GM23338 (cell line): Measurements from ENCODE around the gene DPP10. TPM values are rescaled to one million over a fixed set of nuclear protein-coding genes. Genes with fewer than 3 reads are reported as not detected.
A peak's percentile ranks its signal among the peaks of the same experiment; 100 is the strongest.

Experiments
- ATAC-seq: fragments of 200-7000 bp; cut with Tn5 transposase; 3 replicates; pipeline ENCODE4 v1.9.1; 2020
- DNase-seq: peaks from one replicate; pipeline ENCODE4 v3.0.0-alpha.2; 2015; ENCODE audit warnings: low spot score
- H2AFZ ChIP-seq: fragments of 200-600 bp; sonication (generic); 2 replicates; pipeline ENCODE4 v1.8.0; 2016; ENCODE audit warnings: antibody characterized with exemption, mild to moderate bottlenecking, moderate library complexity
- H3F3A ChIP-seq: fragments of 200-600 bp; sonication (generic); replicated peaks from 2 replicates; pipeline ENCODE4 v1.8.0; 2017; ENCODE audit warnings: antibody characterized with exemption, mixed run types, low read depth
- H3K27ac ChIP-seq: fragments of 200-600 bp; sonication (generic); 2 replicates; pipeline ENCODE4 v1.6.1; 2016; ENCODE audit warnings: low read depth
- H3K27me3 ChIP-seq: fragments of 200-600 bp; sonication (generic); 2 replicates; pipeline ENCODE4 v1.8.0; 2016; ENCODE audit warnings: mild to moderate bottlenecking, mixed run types, moderate library complexity; ENCODE audit not compliant: insufficient read depth
- H3K36me3 ChIP-seq: fragments of 200-600 bp; sonication (generic); 2 replicates; pipeline ENCODE4 v1.8.0; 2016; ENCODE audit warnings: mild to moderate bottlenecking; ENCODE audit not compliant: insufficient read depth
- H3K4me1 ChIP-seq: fragments of 200-600 bp; sonication (generic); 2 replicates; pipeline ENCODE4 v1.8.0; 2016; ENCODE audit warnings: mild to moderate bottlenecking, moderate library complexity; ENCODE audit not compliant: insufficient read depth
- H3K4me2 ChIP-seq: fragments of 200-600 bp; sonication (generic); 2 replicates; pipeline ENCODE4 v1.7.1; 2017; ENCODE audit warnings: mixed run types
- H3K4me3 ChIP-seq: fragments of 200-600 bp; sonication (generic); 2 replicates; pipeline ENCODE4 v1.6.1; 2016; ENCODE audit warnings: mixed run types
- H3K79me2 ChIP-seq: fragments of 200-600 bp; sonication (generic); replicated peaks from 2 replicates; pipeline ENCODE4 v1.8.0; 2017; ENCODE audit warnings: mild to moderate bottlenecking; ENCODE audit not compliant: insufficient read depth
- H3K9me2 ChIP-seq: fragments of 200-600 bp; sonication (generic); 2 replicates; pipeline ENCODE4 v1.8.0; 2017; ENCODE audit not compliant: insufficient read depth
- H4K20me1 ChIP-seq: fragments of 200-600 bp; sonication (generic); replicated peaks from 2 replicates; pipeline ENCODE4 v1.8.0; 2017; ENCODE audit warnings: mild to moderate bottlenecking; ENCODE audit not compliant: insufficient read depth
- H3K27ac Mint-ChIP-seq: 2 replicates; pipeline ENCODE4 v1.8.0; 2020; ENCODE audit warnings: inconsistent platforms, mild to moderate bottlenecking, moderate library complexity, mixed read lengths
- H3K27me3 Mint-ChIP-seq: 3 replicates; pipeline ENCODE4 v1.8.0; 2022; ENCODE audit warnings: low read depth, mild to moderate bottlenecking, moderate library complexity, mixed read lengths, inconsistent platforms; ENCODE audit not compliant: insufficient read depth, poor library complexity
- H3K36me3 Mint-ChIP-seq: 3 replicates; pipeline ENCODE4 v1.8.0; 2021; ENCODE audit warnings: low read depth, mild to moderate bottlenecking, inconsistent platforms, moderate library complexity, mixed read lengths
- H3K4me1 Mint-ChIP-seq: 3 replicates; pipeline ENCODE4 v1.8.0; 2020; ENCODE audit warnings: mild to moderate bottlenecking, inconsistent platforms, mixed read lengths
- H3K4me3 Mint-ChIP-seq: 3 replicates; pipeline ENCODE4 v1.8.0; 2021; ENCODE audit warnings: moderate library complexity, mild to moderate bottlenecking, inconsistent platforms, mixed read lengths
- H3K9me3 Mint-ChIP-seq: 3 replicates; pipeline ENCODE4 v1.8.0; 2020; ENCODE audit warnings: moderate library complexity, mild to moderate bottlenecking, inconsistent platforms, mixed read lengths
- CREB1 ChIP-seq: fragments of 250-450 bp; sonication (Bioruptor Pico); IDR thresholded peaks from 2 replicates; pipeline ENCODE4 v1.5.0; 2020; ENCODE audit warnings: low read depth, mild to moderate bottlenecking, moderate library complexity
- EZH2 ChIP-seq: fragments of 200-600 bp; sonication (generic); IDR thresholded peaks from one replicate; pipeline ENCODE4 v1.8.0; 2017; ENCODE audit warnings: antibody characterized with exemption, mild to moderate bottlenecking, low read depth; ENCODE audit not compliant: unreplicated experiment
- EZH2phosphoT487 ChIP-seq: fragments of 200-600 bp; sonication (generic); IDR thresholded peaks from one replicate; pipeline ENCODE4 v1.8.1; 2018; ENCODE audit warnings: antibody characterized with exemption; ENCODE audit not compliant: unreplicated experiment
- JUNB ChIP-seq: IDR thresholded peaks from one replicate; pipeline ENCODE4 v1.6.1; 2016; ENCODE audit warnings: antibody characterized with exemption; ENCODE audit not compliant: unreplicated experiment
- NANOG ChIP-seq: IDR thresholded peaks from 2 replicates; pipeline ENCODE4 v1.6.1; 2016; ENCODE audit warnings: antibody characterized with exemption, borderline replicate concordance
- POLR2AphosphoS5 ChIP-seq: IDR thresholded peaks from 2 replicates; pipeline ENCODE4 v1.6.1; 2016; ENCODE audit warnings: antibody characterized with exemption, low read depth
- STAT1 ChIP-seq: IDR thresholded peaks from one replicate; pipeline ENCODE4 v1.6.1; 2016; ENCODE audit warnings: antibody characterized with exemption; ENCODE audit not compliant: unreplicated experiment
- ZNF331 ChIP-seq: fragments of 250-450 bp; sonication (Bioruptor Pico); IDR thresholded peaks from 2 replicates; pipeline ENCODE4 v1.5.0; 2020; ENCODE audit warnings: low read depth, mild to moderate bottlenecking, moderate library complexity
- polyA plus RNA-seq: library from polyadenylated mRNA; unstranded; fragments of >200 nt; fragmentation: Nextera tagmentation; extraction: Ambion mirVana; gene quantifications from 2 replicates; pipeline ENCODE4 v1.2.1, GENCODE V29; 2016
- total RNA-seq: library from RNA; depleted of rRNA; stranded (reverse); fragments of >200 nt; shearing (Covaris generic); gene quantifications from 2 replicates; pipeline ENCODE4 v1.2.3, GENCODE V29; 2014
- TF ChIP-seq, protein P1 (sequence below): IDR thresholded peaks from 2 replicates; pipeline ENCODE4 v1.6.1; 2016; ENCODE audit warnings: antibody characterized with exemption
- TF ChIP-seq, protein P2 (sequence below): IDR thresholded peaks from one replicate; pipeline ENCODE4 v1.6.1; 2018; ENCODE audit warnings: antibody characterized with exemption; ENCODE audit not compliant: unreplicated experiment
- TF ChIP-seq, protein P3 (sequence below), 2 experiments: fragments of 200-600 bp in 1 of 2; sonication (generic) in 1 of 2; conservative IDR thresholded peaks; 2 replicates each; pipeline versions ENCODE4 v1.5.1 to v1.6.1; 2016 to 2017; ENCODE audit warnings: antibody characterized with exemption in 2 of 2, low read depth in 2 of 2, mild to moderate bottlenecking in 2 of 2, moderate library complexity in 1 of 2

The DPP10 gene
- total and polyA plus RNA-seq, 2 experiments from 2014 or later, result 3.6 to 14.8 TPM

DNA sequence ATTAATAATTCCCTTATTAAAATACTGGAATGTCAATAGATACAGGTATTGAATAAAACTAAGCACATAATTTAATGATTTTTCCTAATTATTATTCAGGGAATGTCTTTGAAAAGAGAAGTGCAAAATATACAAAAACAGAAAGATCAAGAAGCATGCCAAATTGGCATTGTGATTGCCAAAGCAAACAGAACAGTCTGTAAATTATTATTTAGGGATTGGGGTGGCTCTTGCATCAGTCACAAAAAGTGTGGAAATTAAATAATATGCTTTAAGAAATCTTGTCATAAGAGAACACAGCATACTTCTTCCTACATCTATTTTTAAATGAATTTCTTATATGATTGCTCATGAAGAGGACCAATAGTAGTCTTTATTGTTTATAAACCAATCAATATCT, 1211.9 kb downstream of the DPP10 start:
- Histone ChIP-seq H3K4me1 (no peaks in the 10 kb centered on the region; the same call in 1 of the 2 replicates), H4K20me1 (no peaks in the 10 kb centered on the region), H2AFZ (no peak overlapping the region), H3K9me2 (no peaks in the 10 kb centered on the region), H3K36me3 (no peaks in the 10 kb centered on the region), H3K27ac (no peak overlapping the region), H3K79me2 (no peaks in the 10 kb centered on the region), H3K27me3 (no peaks in the 10 kb centered on the region), H3K4me2 (no peak overlapping the region), H3F3A (no peaks in the 10 kb centered on the region), H3K4me3 (no peak overlapping the region)
- Mint-ChIP-seq H3K4me1 (peaks cover 5% of the 10 kb centered on the region), H3K9me3 (no peaks in the 10 kb centered on the region), H3K27me3 (no peaks in the 10 kb centered on the region), H3K4me3 (no peak overlapping the region), H3K36me3 (no peaks in the 10 kb centered on the region), H3K27ac (no peak overlapping the region)
- DNase-seq (no peak), ATAC-seq (no peak)
- TF ChIP-seq JUNB (no peak), POLR2AphosphoS5 (no peak)

DNA sequence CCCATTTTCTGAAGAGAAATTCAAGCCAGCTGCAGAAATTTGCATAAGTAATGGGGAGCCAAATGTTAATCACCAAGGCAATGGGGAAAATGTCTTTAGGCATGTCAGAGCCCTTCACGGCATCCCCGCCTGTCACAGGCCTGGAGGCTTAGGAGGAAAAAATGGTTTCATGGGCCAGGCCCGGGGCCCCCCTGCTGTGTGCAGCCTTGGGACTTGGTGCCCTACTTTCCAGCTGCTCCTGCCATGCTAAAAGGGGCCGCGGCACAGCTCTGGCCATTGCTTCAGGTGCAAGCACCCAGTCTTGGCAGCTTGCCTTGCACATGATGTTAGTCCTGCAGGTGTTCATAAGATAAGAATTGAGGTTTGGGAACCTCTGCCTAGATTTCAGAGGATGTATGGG, 1235.7 kb downstream of the DPP10 start:
- H3F3A ChIP-seq, result no peaks in the 10 kb centered on the region
- H3K36me3 Mint-ChIP-seq, result peaks cover 34% of the 10 kb centered on the region
- H3K9me3 Mint-ChIP-seq, result peaks cover 33% of the 10 kb centered on the region
- DNase-seq (peak; percentile 16), ATAC-seq (no peak)
- no peaks in the 10 kb centered on the region for H3K4me1 ChIP-seq
- H3K9me2 ChIP-seq, result no peaks in the 10 kb centered on the region
- no peaks in the 10 kb centered on the region for H4K20me1 ChIP-seq
- H3K27me3 ChIP-seq, result no peaks in the 10 kb centered on the region
- H3K27me3 Mint-ChIP-seq, result peaks cover 1% of the 10 kb centered on the region
- H3K4me1 Mint-ChIP-seq, result no peaks in the 10 kb centered on the region
- no peak overlapping the region for H3K27ac ChIP-seq
- no peak overlapping the region for H3K4me2 ChIP-seq
- peaks cover 7% of the 10 kb centered on the region; the same call in 1 of the 2 replicates for H3K36me3 ChIP-seq
- H3K4me3 ChIP-seq, result no peak overlapping the region
- no peak overlapping the region for H3K4me3 Mint-ChIP-seq
- no peaks in the 10 kb centered on the region for H3K79me2 ChIP-seq
- H3K27ac Mint-ChIP-seq, result no peak overlapping the region
- H2AFZ ChIP-seq, result no peak overlapping the region
- TF ChIP-seq EZH2phosphoT487 (no peak), EZH2 (no peak), STAT1 (no peak), POLR2AphosphoS5 (no peak), ZNF331 (CRISPR knock-in tag) (no peak), NANOG (no peak), CREB1 (CRISPR knock-in tag) (no peak), JUNB (no peak)
- TF ChIP-seq, protein P1, sequence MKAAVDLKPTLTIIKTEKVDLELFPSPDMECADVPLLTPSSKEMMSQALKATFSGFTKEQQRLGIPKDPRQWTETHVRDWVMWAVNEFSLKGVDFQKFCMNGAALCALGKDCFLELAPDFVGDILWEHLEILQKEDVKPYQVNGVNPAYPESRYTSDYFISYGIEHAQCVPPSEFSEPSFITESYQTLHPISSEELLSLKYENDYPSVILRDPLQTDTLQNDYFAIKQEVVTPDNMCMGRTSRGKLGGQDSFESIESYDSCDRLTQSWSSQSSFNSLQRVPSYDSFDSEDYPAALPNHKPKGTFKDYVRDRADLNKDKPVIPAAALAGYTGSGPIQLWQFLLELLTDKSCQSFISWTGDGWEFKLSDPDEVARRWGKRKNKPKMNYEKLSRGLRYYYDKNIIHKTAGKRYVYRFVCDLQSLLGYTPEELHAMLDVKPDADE, result no peak
- TF ChIP-seq, protein P2, sequence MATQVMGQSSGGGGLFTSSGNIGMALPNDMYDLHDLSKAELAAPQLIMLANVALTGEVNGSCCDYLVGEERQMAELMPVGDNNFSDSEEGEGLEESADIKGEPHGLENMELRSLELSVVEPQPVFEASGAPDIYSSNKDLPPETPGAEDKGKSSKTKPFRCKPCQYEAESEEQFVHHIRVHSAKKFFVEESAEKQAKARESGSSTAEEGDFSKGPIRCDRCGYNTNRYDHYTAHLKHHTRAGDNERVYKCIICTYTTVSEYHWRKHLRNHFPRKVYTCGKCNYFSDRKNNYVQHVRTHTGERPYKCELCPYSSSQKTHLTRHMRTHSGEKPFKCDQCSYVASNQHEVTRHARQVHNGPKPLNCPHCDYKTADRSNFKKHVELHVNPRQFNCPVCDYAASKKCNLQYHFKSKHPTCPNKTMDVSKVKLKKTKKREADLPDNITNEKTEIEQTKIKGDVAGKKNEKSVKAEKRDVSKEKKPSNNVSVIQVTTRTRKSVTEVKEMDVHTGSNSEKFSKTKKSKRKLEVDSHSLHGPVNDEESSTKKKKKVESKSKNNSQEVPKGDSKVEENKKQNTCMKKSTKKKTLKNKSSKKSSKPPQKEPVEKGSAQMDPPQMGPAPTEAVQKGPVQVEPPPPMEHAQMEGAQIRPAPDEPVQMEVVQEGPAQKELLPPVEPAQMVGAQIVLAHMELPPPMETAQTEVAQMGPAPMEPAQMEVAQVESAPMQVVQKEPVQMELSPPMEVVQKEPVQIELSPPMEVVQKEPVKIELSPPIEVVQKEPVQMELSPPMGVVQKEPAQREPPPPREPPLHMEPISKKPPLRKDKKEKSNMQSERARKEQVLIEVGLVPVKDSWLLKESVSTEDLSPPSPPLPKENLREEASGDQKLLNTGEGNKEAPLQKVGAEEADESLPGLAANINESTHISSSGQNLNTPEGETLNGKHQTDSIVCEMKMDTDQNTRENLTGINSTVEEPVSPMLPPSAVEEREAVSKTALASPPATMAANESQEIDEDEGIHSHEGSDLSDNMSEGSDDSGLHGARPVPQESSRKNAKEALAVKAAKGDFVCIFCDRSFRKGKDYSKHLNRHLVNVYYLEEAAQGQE, result no peak
- TF ChIP-seq, protein P3, sequence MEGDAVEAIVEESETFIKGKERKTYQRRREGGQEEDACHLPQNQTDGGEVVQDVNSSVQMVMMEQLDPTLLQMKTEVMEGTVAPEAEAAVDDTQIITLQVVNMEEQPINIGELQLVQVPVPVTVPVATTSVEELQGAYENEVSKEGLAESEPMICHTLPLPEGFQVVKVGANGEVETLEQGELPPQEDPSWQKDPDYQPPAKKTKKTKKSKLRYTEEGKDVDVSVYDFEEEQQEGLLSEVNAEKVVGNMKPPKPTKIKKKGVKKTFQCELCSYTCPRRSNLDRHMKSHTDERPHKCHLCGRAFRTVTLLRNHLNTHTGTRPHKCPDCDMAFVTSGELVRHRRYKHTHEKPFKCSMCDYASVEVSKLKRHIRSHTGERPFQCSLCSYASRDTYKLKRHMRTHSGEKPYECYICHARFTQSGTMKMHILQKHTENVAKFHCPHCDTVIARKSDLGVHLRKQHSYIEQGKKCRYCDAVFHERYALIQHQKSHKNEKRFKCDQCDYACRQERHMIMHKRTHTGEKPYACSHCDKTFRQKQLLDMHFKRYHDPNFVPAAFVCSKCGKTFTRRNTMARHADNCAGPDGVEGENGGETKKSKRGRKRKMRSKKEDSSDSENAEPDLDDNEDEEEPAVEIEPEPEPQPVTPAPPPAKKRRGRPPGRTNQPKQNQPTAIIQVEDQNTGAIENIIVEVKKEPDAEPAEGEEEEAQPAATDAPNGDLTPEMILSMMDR (conservative IDR thresholded peaks at IDR 0.05; ENCODE audit: low read depth in 2 of 2), result no peak
